ENCODE measurements around the gene EMD.

- TF ChIP-seq POLR2A (IDR thresholded peaks at IDR 0.05; ENCODE audit: low read depth, low read length) (no peak), PAX5 (IDR thresholded peaks at IDR 0.05; ENCODE audit: insufficient read depth, low read length, severe bottlenecking) (no peak), POLR2AphosphoS5 (IDR thresholded peaks at IDR 0.05; ENCODE audit: low read depth, low read length) (no peak)
Measured at GRCh38 chrX:154352466-154352865, 26.6 kb upstream of the EMD start.

Data from GM12891 (cell line).